Stimulated activated CD8-positive, alpha-beta memory T cell treated with anti-CD3 and anti-CD28 coated beads, Interleukin-7, amount 100 ng/mL, for 1 hour (primary cell): ENCODE measurements around the gene AGBL5.
"Not testable (repeated sequence)": the region's sequence is repeated elsewhere in the genome, so short reads cannot be mapped to it uniquely, and the experiment has no call there.

Source experiments
- DNase-seq, 2 donors: peaks; one replicate each; pipeline ENCODE4 v3.0.0-alpha.2; 2020; ENCODE audit warnings: low read depth in 2 of 2

AGBL5 gene

DNA sequence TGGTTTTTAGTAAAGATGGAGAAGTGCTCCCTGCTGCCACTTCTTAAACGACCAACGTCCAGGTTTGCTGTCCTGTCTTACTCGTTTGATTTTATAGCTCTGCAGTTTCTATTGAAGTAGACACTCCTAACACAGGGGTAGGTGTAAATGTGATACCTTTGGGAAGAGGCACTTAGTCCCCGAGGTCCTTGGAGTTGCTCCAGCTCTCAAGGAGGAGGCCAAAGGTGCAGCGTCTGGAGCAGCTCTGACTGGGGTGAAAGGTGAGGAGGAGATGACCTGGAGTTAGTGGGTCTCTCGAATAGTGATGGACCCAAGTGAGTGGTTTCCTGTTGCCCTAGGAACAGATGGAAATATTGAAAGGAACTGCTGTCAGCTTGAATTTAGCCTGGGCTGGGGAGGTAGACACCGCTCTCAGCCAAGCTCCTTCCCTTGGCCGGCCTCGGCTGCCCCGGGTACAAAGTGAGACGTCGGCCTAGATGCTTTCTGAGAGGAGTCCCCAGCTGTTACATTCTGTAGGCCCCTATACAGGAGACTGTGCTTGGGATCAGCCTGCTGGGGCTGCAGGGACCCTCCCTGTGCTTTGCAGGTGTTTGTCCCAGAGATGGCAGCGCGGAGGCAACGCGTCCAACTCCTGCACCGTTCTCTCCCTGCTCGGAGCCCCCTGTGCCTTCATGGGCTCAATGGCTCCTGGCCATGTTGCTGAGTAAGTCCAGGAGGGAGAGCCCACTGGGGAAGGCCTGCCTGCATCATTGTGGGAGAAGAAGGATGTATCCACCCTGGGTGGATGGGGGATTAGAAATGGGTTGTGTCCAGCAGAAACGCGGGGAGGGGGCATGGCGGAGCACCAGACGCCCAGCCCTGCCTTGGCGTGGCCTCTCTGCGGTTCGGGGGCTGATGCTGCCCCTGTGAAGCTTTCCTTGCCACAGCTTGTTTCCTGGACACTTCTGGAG, 40.6 kb downstream of the AGBL5 start:
- no peak for DNase-seq

- DNase-seq, result no peak
These were observed 41.4 kb downstream of the AGBL5 start for GRCh38 chr2:27092696-27093429.

- DNase-seq, result no peak
These were observed 42.2 kb downstream of the AGBL5 start for GRCh38 chr2:27093430-27094352.

- no peak for DNase-seq
These were observed 43.0 kb downstream of the AGBL5 start for GRCh38 chr2:27094353-27094984.

DNA sequence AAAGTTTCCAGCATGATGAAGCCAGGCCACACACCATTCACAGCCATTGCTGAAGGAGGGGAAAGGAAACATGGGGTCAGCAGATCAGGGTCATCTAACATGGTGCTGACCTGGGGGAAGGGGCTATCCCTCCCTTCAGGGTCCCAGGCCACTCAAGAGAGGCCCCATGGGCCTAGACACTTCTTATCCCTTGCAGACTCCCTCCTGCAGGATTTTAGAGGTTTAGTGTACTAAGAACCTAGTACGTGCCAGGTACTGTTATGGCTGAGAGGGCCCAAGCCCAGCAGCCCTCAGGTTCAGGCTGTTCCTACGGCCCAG, 43.9 kb downstream of the AGBL5 start:
- no peak for DNase-seq

GRCh38 chr2:27095745-27096651, 44.5 kb downstream of the AGBL5 start:
- DNase-seq, result no peak

DNA sequence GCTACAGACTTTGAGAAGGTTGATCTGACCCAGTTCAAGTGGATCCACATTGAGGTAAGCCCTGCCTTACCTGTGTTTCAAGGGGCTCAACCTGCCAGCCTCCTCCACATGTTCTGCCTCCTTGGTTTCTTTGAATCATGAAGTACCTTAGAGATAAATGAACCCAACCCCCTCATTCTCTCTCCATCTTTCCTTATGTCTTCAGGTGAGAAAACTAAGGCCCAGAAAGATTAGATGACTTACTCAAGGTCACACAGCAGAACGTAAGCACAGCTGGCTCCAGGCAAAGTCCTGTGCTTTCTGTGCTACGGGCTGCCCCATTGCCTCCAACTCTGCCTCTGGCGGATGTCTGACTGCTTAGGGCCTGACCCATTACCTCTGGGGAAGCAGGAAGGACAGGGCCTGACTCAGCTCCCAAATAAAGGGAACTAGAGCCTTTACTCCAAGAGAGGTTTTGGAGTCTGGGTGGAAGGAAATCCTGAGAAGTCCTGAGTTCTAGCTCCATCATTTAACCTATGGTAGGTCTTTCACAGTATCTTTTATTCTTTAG, 45.4 kb downstream of the AGBL5 start:
- DNase-seq, result no peak

- DNase-seq, result no peak
These were observed 45.9 kb downstream of the AGBL5 start for GRCh38 chr2:27097341-27097740.

DNA sequence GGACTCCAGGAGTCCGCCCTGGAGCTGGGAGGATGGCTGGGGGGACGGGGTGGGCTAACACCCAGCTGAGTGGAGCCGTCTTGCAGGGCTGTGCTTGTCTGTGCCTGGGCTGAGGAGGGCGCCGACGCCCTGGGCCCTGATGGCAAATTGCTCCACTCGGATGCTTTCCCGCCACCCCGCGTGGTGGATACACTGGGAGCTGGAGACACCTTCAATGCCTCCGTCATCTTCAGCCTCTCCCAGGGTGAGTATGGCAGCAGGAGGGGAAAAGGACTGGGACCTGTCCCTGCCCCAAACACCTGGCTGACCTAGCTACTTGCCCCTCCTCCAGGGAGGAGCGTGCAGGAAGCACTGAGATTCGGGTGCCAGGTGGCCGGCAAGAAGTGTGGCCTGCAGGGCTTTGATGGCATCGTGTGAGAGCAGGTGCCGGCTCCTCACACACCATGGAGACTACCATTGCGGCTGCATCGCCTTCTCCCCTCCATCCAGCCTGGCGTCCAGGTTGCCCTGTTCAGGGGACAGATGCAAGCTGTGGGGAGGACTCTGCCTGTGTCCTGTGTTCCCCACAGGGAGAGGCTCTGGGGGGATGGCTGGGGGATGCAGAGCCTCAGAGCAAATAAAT, 48.0 kb downstream of the AGBL5 start:
- no peak for DNase-seq

- no peak for DNase-seq
These were observed 48.6 kb downstream of the AGBL5 start for GRCh38 chr2:27100036-27100435.

DNA sequence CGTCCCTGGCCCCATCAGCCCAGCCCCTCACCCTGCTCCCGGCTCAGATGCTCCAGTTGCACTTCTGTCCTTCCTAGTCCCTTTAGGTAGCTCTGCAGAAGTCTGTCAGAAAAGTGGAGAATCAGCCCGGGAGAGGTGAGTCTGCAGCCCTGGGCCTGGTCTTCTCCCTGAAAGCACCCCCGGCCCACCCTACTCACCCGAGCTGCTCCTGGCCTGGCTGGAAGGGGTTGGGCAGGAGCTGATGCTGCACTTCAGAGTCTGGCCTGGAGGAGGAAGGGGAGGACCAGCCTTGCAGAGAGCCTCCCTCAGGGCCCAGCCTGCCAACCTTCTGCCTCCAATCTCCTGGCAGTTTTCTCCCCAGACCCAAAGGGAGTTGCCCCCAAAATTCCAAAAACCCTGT, 50.9 kb downstream of the AGBL5 start:
- DNase-seq, result no peak

- no peak for DNase-seq
These were observed 54.5 kb downstream of the AGBL5 start for GRCh38 chr2:27105981-27106380.

- no peak for DNase-seq
These were observed 56.8 kb downstream of the AGBL5 start for GRCh38 chr2:27108221-27108620.

- no peak for DNase-seq
These were observed 57.6 kb downstream of the AGBL5 start for GRCh38 chr2:27109083-27109482.

GRCh38 chr2:27110603-27111352, 59.3 kb downstream of the AGBL5 start:
- DNase-seq, result not testable (repeated sequence)

GRCh38 chr2:27111392-27112078, 60.1 kb downstream of the AGBL5 start:
- DNase-seq, result not testable (repeated sequence)

- no peak for DNase-seq
These were observed 64.1 kb downstream of the AGBL5 start for GRCh38 chr2:27115519-27115918.

DNA sequence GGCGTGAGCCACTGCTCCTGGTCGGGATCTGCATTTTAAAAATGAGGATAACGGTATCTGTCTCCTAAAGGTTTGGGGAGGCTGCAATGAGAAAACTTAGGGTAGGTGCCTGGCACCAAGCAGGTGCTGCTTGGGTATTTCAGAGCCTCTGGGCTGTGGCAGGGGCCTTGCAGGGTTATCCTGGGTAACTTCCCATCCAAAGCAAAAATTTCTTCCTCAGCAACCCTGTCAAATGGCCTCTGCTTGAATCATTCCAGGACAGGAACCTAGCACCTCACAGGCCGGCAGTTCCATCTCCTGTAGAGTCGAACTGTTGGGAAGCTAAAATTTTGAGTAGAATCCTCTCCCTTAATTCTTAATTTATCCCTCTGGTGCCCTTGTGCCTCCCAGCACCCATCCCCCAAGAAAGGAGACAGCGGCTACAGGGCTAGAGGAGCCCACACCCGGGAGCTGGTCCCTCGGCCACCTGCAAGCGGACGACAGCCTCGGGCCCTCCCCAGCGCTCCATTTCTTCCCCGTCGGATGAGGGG, 66.6 kb downstream of the AGBL5 start:
- no peak for DNase-seq
